ENCODE data around the gene SAT1. TPM values are rescaled to one million over a fixed set of nuclear protein-coding genes. Genes with fewer than 3 reads are reported as not detected.
A peak's percentile ranks its signal among the peaks of the same experiment; 100 is the strongest.

SAT1 gene
- total RNA-seq: 106 and 108 TPM in 2 replicates
- long read RNA-seq, transcript SAT1-204 (6 exons, 1,065 nt): major isoform, 165 of 204 reads
- long read RNA-seq, transcript SAT1-209 (7 exons, 1,135 nt): minor isoform, 7 of 204 reads
- long read RNA-seq, partial matches to known transcripts: 5 of 204 reads
- long read RNA-seq, other reads (novel, unspliced or antisense): 26 of 204 reads

- no peaks in the 10 kb centered on the region for H3K27me3 Mint-ChIP-seq (ENCODE audit: low read depth)
- peaks cover 15% of the 10 kb centered on the region for H3K36me3 Mint-ChIP-seq (ENCODE audit: low read depth)
- peak within 1 kb of the TSS; percentile 95 for H3K27ac Mint-ChIP-seq (ENCODE audit: unreplicated experiment)
- H3K4me3 Mint-ChIP-seq: peak within 1 kb of the TSS; percentile 98
- peaks cover 44% of the 10 kb centered on the region for H3K4me1 Mint-ChIP-seq
- TF ChIP-seq, protein P1, sequence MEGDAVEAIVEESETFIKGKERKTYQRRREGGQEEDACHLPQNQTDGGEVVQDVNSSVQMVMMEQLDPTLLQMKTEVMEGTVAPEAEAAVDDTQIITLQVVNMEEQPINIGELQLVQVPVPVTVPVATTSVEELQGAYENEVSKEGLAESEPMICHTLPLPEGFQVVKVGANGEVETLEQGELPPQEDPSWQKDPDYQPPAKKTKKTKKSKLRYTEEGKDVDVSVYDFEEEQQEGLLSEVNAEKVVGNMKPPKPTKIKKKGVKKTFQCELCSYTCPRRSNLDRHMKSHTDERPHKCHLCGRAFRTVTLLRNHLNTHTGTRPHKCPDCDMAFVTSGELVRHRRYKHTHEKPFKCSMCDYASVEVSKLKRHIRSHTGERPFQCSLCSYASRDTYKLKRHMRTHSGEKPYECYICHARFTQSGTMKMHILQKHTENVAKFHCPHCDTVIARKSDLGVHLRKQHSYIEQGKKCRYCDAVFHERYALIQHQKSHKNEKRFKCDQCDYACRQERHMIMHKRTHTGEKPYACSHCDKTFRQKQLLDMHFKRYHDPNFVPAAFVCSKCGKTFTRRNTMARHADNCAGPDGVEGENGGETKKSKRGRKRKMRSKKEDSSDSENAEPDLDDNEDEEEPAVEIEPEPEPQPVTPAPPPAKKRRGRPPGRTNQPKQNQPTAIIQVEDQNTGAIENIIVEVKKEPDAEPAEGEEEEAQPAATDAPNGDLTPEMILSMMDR (conservative IDR thresholded peaks at IDR 0.05): peak; percentile 96
- no peaks in the 10 kb centered on the region for H3K9me3 Mint-ChIP-seq
- DNase-seq (ENCODE audit: low read depth, low spot score): peak; percentile 99
Observed at GRCh38 chrX:23782863-23783588, at the start of gene SAT1. SAT1 (plus strand) TSS chrX:23783173; CDS start chrX:23783352, 179 bp downstream.

DNA sequence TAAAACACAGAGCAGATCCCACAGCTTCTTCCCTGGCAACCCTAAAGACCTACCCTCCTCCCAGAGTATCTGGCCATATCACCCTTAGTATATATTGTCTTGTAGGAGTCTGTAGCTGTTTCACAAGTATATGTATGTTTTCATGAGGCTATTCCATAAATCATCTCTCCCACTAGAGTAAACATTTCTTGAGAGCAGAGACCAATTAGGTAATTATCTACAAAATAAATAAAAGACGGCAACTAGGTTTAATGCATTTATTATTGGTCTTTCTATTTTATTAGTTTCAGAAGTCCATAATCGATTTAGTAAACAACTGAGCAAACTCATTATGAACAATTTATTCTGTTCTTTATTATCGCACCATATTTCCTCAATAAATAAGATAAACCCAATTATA is 46.9 kb upstream of the SAT1 start:
- DNase-seq (ENCODE audit: low read depth, low spot score): no peak
- Mint-ChIP-seq H3K4me1 (peaks cover 9% of the 10 kb centered on the region), H3K36me3 (ENCODE audit: low read depth) (peaks cover 12% of the 10 kb centered on the region), H3K4me3 (no peak overlapping the region), H3K27me3 (ENCODE audit: low read depth) (no peaks in the 10 kb centered on the region), H3K9me3 (no peaks in the 10 kb centered on the region), H3K27ac (ENCODE audit: unreplicated experiment) (no peak overlapping the region)
- TF ChIP-seq, protein P1 (conservative IDR thresholded peaks at IDR 0.05): no peak

GRCh38 chrX:23737413-23737812 is 45.6 kb upstream of the SAT1 start:
- Mint-ChIP-seq H3K27me3 (ENCODE audit: low read depth) (no peaks in the 10 kb centered on the region), H3K4me3 (no peak overlapping the region), H3K4me1 (peaks cover 19% of the 10 kb centered on the region), H3K27ac (ENCODE audit: unreplicated experiment) (no peak overlapping the region), H3K36me3 (ENCODE audit: low read depth) (peaks cover 5% of the 10 kb centered on the region), H3K9me3 (no peaks in the 10 kb centered on the region)
- TF ChIP-seq, protein P1 (conservative IDR thresholded peaks at IDR 0.05): no peak
- DNase-seq (ENCODE audit: low read depth, low spot score): no peak

DNA sequence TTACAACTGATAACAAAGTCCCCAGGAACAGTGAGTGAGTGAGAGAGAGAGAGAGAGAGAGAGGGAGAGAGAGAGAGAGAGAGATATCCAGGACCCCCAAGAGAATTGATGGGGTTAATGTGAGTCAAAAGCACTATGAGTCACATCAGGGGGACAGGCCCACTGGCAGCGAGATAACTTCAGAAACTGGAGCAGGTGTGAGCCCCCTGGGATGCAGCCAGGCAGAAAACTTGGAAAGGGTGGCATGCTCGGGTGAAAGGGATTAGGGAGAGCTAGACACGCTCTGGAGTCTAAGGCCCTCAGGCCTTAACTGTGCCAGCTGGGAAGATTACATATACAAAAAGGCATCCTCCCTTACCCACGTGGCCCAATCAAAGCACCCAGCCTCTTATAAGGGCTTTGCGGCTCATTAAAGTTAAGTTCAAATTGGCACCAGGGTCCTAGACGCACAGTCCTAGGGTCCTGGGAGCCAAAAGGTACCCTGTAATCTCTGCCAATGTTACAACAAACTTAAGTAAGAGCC is 40.7 kb upstream of the SAT1 start:
- peak overlapping the region; percentile 64 for H3K27ac Mint-ChIP-seq (ENCODE audit: unreplicated experiment)

More for the DNA sequence above, 40.7 kb upstream of the SAT1 start:
- Mint-ChIP-seq H3K9me3 (no peaks in the 10 kb centered on the region), H3K4me1 (peaks cover 27% of the 10 kb centered on the region), H3K36me3 (ENCODE audit: low read depth) (peaks cover 2% of the 10 kb centered on the region), H3K4me3 (peak overlapping the region; percentile 93), H3K27me3 (ENCODE audit: low read depth) (no peaks in the 10 kb centered on the region)
- no peak for DNase-seq (ENCODE audit: low read depth, low spot score)
- TF ChIP-seq, protein P1 (conservative IDR thresholded peaks at IDR 0.05): no peak

Data from neural crest cell (in vitro differentiated cells).